Neural progenitor cell (in vitro differentiated cells): ENCODE data around the gene CD200R1. TPM values are rescaled to one million over a fixed set of nuclear protein-coding genes. Genes with fewer than 3 reads are reported as not detected.

Experiments
- DNase-seq: peaks from one replicate; pipeline ENCODE4 v3.0.0-alpha.2; 2016; ENCODE audit warnings: low spot score
- H2AFZ ChIP-seq: fragments of 200-600 bp; sonication (generic); replicated peaks from 2 replicates; pipeline ENCODE4 v1.6.1; 2016; ENCODE audit warnings: antibody characterized with exemption
- H3F3A ChIP-seq: fragments of 200-600 bp; sonication (generic); 2 replicates; pipeline ENCODE4 v1.6.1; 2016; ENCODE audit warnings: antibody characterized with exemption, low read depth
- H3K27ac ChIP-seq: fragments of 200-600 bp; sonication (generic); 2 replicates; pipeline ENCODE4 v1.5.1; 2016; ENCODE audit warnings: mild to moderate bottlenecking
- H3K27me3 ChIP-seq: fragments of 200-600 bp; sonication (generic); 2 replicates; pipeline ENCODE4 v1.6.1; 2016; ENCODE audit warnings: mild to moderate bottlenecking, moderate library complexity
- H3K36me3 ChIP-seq: fragments of 200-600 bp; sonication (generic); 2 replicates; pipeline ENCODE4 v1.5.1; 2016
- H3K4me1 ChIP-seq: fragments of 200-600 bp; sonication (generic); 2 replicates; pipeline ENCODE4 v1.6.1; 2016; ENCODE audit warnings: mixed run types
- H3K4me2 ChIP-seq: fragments of 200-600 bp; sonication (generic); 2 replicates; pipeline ENCODE4 v1.6.1; 2016
- H3K4me3 ChIP-seq: fragments of 200-600 bp; sonication (generic); 2 replicates; pipeline ENCODE4 v1.5.1; 2016
- H3K79me2 ChIP-seq: fragments of 200-600 bp; sonication (generic); 2 replicates; pipeline ENCODE4 v1.6.1; 2016; ENCODE audit warnings: low read depth
- H3K9ac ChIP-seq: fragments of 200-600 bp; sonication (generic); 2 replicates; pipeline ENCODE4 v1.6.1; 2016
- H3K9me3 ChIP-seq: fragments of 200-600 bp; sonication (generic); 2 replicates; pipeline ENCODE4 v1.5.1; 2016; ENCODE audit warnings: low read depth
- H4K20me1 ChIP-seq: fragments of 200-600 bp; sonication (generic); 2 replicates; pipeline ENCODE4 v1.6.1; 2016; ENCODE audit warnings: low read depth
- H3K27ac Mint-ChIP-seq: 3 replicates; pipeline ENCODE4 v1.8.0; 2021; ENCODE audit warnings: mixed read lengths
- H3K27me3 Mint-ChIP-seq: 2 replicates; pipeline ENCODE4 v1.8.0; 2022; ENCODE audit warnings: low read depth, mild to moderate bottlenecking, inconsistent platforms, moderate library complexity, mixed read lengths; ENCODE audit not compliant: insufficient read depth
- H3K36me3 Mint-ChIP-seq: 3 replicates; pipeline ENCODE4 v1.8.0; 2021; ENCODE audit warnings: mixed read lengths
- H3K4me1 Mint-ChIP-seq: 3 replicates; pipeline ENCODE4 v1.8.0; 2021; ENCODE audit warnings: mixed read lengths
- H3K4me3 Mint-ChIP-seq: 3 replicates; pipeline ENCODE4 v1.8.0; 2021; ENCODE audit warnings: mild to moderate bottlenecking, moderate library complexity, mixed read lengths
- H3K9me3 Mint-ChIP-seq: 3 replicates; pipeline ENCODE4 v1.8.0; 2020; ENCODE audit warnings: mixed read lengths
- EZH2 ChIP-seq: fragments of 200-600 bp; sonication (generic); IDR thresholded peaks from 2 replicates; pipeline ENCODE4 v1.6.1; 2017; ENCODE audit warnings: antibody characterized with exemption, mild to moderate bottlenecking, moderate library complexity
- EZH2phosphoT487 ChIP-seq: fragments of 200-600 bp; sonication (generic); IDR thresholded peaks from 2 replicates; pipeline ENCODE4 v1.6.1; 2017; ENCODE audit warnings: antibody characterized with exemption
- total RNA-seq: library from RNA; depleted of rRNA; stranded (reverse); fragments of >200 nt; gene quantifications from 2 replicates; pipeline ENCODE4 v1.2.3, GENCODE V29; 2015; ENCODE audit warnings: low replicate concordance
- TF ChIP-seq, protein P1 (sequence below): fragments of 200-600 bp; sonication (generic); IDR thresholded peaks from 2 replicates; pipeline ENCODE4 v1.5.1; 2017; ENCODE audit warnings: antibody characterized with exemption, mild to moderate bottlenecking

CD200R1 gene
- total RNA-seq, 1 donor from 2014 or later, result not detected

DNA sequence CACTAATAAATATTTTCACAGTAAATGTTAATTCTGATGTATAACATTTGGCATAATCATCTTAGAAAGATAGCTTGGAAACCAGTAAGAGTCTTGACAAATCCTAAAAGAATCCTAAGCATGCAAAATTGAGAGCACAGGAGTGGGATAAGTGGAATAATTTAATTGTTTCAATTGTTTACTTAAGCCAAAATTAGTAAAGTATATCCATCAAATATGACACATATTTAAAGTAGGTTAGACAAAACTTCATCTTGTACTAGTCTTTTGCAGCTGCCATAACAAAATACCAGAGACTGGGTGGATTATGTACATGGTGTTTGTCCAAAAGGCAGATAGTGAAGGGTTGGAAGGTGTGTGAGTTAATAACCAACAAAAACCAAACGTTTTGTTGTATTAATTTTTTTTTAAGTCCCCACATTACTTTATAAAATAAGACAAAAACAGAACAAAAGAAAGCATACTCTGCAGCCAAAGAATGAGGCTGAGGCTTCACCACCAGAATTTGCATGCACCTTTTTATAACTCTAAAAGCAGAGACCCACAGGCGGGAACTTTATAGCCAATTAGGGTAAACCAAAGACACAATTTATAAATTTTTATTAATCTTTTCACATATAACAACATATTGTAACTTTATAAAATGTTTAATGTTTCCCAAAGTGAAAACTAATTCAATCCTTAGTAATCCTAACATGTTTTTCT lies 86.4 kb downstream of the CD200R1 start:
- no peak for DNase-seq
- TF ChIP-seq EZH2phosphoT487, result no peak
- TF ChIP-seq, protein P1, sequence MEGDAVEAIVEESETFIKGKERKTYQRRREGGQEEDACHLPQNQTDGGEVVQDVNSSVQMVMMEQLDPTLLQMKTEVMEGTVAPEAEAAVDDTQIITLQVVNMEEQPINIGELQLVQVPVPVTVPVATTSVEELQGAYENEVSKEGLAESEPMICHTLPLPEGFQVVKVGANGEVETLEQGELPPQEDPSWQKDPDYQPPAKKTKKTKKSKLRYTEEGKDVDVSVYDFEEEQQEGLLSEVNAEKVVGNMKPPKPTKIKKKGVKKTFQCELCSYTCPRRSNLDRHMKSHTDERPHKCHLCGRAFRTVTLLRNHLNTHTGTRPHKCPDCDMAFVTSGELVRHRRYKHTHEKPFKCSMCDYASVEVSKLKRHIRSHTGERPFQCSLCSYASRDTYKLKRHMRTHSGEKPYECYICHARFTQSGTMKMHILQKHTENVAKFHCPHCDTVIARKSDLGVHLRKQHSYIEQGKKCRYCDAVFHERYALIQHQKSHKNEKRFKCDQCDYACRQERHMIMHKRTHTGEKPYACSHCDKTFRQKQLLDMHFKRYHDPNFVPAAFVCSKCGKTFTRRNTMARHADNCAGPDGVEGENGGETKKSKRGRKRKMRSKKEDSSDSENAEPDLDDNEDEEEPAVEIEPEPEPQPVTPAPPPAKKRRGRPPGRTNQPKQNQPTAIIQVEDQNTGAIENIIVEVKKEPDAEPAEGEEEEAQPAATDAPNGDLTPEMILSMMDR, result no peak
- no peak for TF ChIP-seq EZH2
- Histone ChIP-seq H3K4me1 (peaks cover 9% of the 10 kb centered on the region), H3K4me3 (no peak overlapping the region), H3K27ac (no peak overlapping the region), H3K9ac (no peak overlapping the region), H3F3A (no peaks in the 10 kb centered on the region), H3K36me3 (no peaks in the 10 kb centered on the region), H4K20me1 (no peaks in the 10 kb centered on the region), H3K79me2 (no peaks in the 10 kb centered on the region), H3K27me3 (no peaks in the 10 kb centered on the region), H3K4me2 (no peak overlapping the region), H3K9me3 (no peaks in the 10 kb centered on the region), H2AFZ (peak overlapping the region; percentile 91)
- H3K4me1 Mint-ChIP-seq, result peaks cover 11% of the 10 kb centered on the region
- no peaks in the 10 kb centered on the region for H3K36me3 Mint-ChIP-seq
- H3K27ac Mint-ChIP-seq, result no peak overlapping the region
- H3K27me3 Mint-ChIP-seq, result peaks cover 2% of the 10 kb centered on the region
- peaks cover 2% of the 10 kb centered on the region for H3K9me3 Mint-ChIP-seq
- H3K4me3 Mint-ChIP-seq, result no peak overlapping the region

DNA sequence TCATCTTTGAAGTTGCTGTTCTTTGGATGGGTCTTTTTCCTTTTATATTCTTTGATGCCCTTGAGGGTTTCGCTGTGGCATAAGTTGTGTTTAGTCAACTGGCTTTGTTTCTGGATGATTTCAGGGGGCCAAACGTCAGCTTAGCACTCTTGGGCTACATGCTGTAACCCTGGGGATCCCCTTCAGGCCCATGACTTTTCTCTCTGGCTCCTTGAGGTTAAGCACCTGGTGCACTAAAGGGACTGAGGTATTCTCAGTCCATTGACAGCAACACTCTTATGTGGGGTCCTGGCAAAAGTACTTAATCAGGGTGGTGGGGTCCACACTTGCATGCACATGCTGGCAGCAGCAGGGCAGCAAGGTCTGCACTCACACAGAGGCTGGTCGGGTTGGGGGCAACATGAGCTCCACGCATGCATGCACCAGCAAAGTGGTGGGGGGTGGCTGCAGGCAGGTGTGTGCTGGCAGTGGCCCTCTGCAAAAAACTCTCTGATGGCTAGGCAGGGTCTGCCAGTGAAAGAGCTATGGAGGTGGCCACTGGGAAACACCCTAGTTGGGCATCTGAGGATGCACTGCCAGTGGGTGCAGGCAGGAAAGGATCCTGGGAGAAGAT lies 90.1 kb downstream of the CD200R1 start:
- Mint-ChIP-seq H3K36me3 (no peaks in the 10 kb centered on the region), H3K27ac (no peak overlapping the region), H3K9me3 (no peaks in the 10 kb centered on the region), H3K4me1 (peaks cover 9% of the 10 kb centered on the region), H3K4me3 (no peak overlapping the region), H3K27me3 (peaks cover 2% of the 10 kb centered on the region)
- no peaks in the 10 kb centered on the region for H4K20me1 ChIP-seq
- H2AFZ ChIP-seq, result no peak overlapping the region
- H3K9ac ChIP-seq, result no peak overlapping the region
- DNase-seq, result no peak
- H3K36me3 ChIP-seq, result no peaks in the 10 kb centered on the region
- TF ChIP-seq, protein P1, result no peak
- H3K4me1 ChIP-seq, result peaks cover 6% of the 10 kb centered on the region
- H3K79me2 ChIP-seq, result no peaks in the 10 kb centered on the region
- no peak overlapping the region for H3K4me2 ChIP-seq
- no peak overlapping the region for H3K4me3 ChIP-seq
- H3F3A ChIP-seq, result no peaks in the 10 kb centered on the region
- H3K27me3 ChIP-seq, result no peaks in the 10 kb centered on the region
- no peaks in the 10 kb centered on the region for H3K9me3 ChIP-seq
- no peak overlapping the region for H3K27ac ChIP-seq

DNA sequence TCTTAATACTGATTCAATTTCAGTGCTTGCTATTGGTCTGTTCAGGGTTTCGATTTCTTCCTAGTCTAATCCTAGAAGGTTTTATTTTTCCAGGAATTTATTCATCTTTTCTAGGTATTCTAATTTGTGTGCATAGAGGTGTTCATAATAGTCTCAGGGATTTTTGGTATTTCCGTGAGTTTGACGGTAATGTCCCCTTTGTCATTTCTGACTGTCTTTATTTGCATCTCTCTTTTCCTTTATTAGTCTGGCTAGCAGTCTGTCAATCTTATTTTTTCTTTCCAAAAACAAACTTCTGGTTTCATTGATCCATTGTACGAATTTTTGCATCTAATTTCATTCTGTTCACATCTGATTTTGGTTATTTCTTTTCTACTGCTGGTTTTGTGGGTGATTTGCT lies 93.0 kb downstream of the CD200R1 start:
- Mint-ChIP-seq H3K4me1 (no peaks in the 10 kb centered on the region), H3K36me3 (no peaks in the 10 kb centered on the region), H3K27me3 (peaks cover 2% of the 10 kb centered on the region), H3K4me3 (no peak overlapping the region), H3K27ac (no peak overlapping the region), H3K9me3 (no peaks in the 10 kb centered on the region)
- Histone ChIP-seq H3K4me3 (no peak overlapping the region), H2AFZ (no peak overlapping the region), H3K4me1 (no peaks in the 10 kb centered on the region), H3K79me2 (no peaks in the 10 kb centered on the region), H3K27me3 (no peaks in the 10 kb centered on the region), H3K9ac (no peak overlapping the region), H3K27ac (no peak overlapping the region), H4K20me1 (no peaks in the 10 kb centered on the region), H3K9me3 (no peaks in the 10 kb centered on the region), H3K4me2 (no peak overlapping the region), H3F3A (no peaks in the 10 kb centered on the region), H3K36me3 (no peaks in the 10 kb centered on the region)
- no peak for DNase-seq
- TF ChIP-seq, protein P1, result no peak
- TF ChIP-seq EZH2phosphoT487 (no peak), EZH2 (no peak)
